HL-60 (cell line): ENCODE measurements around the gene NR2F1-AS1.

Source experiments
- CTCF ChIP-seq: IDR thresholded peaks from one replicate; pipeline ENCODE4 v1.5.1; 2011; ENCODE audit warnings: low read length, control low read depth, inconsistent platforms; ENCODE audit not compliant: insufficient read depth
- REST ChIP-seq: IDR thresholded peaks from 2 replicates; pipeline ENCODE4 v1.6.1; 2012; ENCODE audit warnings: low read depth; ENCODE audit not compliant: insufficient replicate concordance
- SPI1 ChIP-seq: IDR thresholded peaks from 2 replicates; pipeline ENCODE4 v1.6.1; 2012; ENCODE audit warnings: low read depth, mild to moderate bottlenecking, borderline replicate concordance

- TF ChIP-seq REST, result no peak
- no peak for TF ChIP-seq SPI1
- TF ChIP-seq CTCF, result no peak
These were observed 26.6 kb upstream of the NR2F1-AS1 start for GRCh38 chr5:93607367-93608258.
